Cardiac muscle cell (in vitro differentiated cells and primary cell): Measurements from ENCODE around the gene PDSS2. TPM values are rescaled to one million over a fixed set of nuclear protein-coding genes. Genes with fewer than 3 reads are reported as not detected.
"Not testable (repeated sequence)": the region's sequence is repeated elsewhere in the genome, so short reads cannot be mapped to it uniquely, and the experiment has no call there.

Source experiments
- DNase-seq, 2 donors: peaks; one replicate each; pipeline versions ENCODE4 v3.0.0 to v3.0.0-alpha.2; 2010 to 2017; ENCODE audit warnings: low read depth in 1 of 2, low spot score in 1 of 2
- H3K27ac ChIP-seq: fragments of 200-600 bp; sonication (generic); 2 replicates; pipeline ENCODE4 v1.5.1; 2016
- H3K27me3 ChIP-seq: fragments of 200-600 bp; sonication (generic); 2 replicates; pipeline ENCODE4 v1.6.0; 2016; ENCODE audit warnings: control low read depth
- H3K36me3 ChIP-seq: fragments of 200-600 bp; sonication (generic); 2 replicates; pipeline ENCODE4 v1.5.1; 2016; ENCODE audit warnings: control low read depth
- H3K4me1 ChIP-seq: fragments of 200-600 bp; sonication (generic); 2 replicates; pipeline ENCODE4 v1.8.1; 2017; ENCODE audit warnings: low read depth, mild to moderate bottlenecking, mixed run types
- H3K4me3 ChIP-seq: fragments of 200-600 bp; sonication (generic); 2 replicates; pipeline ENCODE4 v1.5.1; 2016; ENCODE audit warnings: mild to moderate bottlenecking
- H3K9me3 ChIP-seq: fragments of 200-600 bp; sonication (generic); 2 replicates; pipeline ENCODE4 v1.5.1; 2017; ENCODE audit warnings: low read depth, mild to moderate bottlenecking, control low read depth
- CTCF ChIP-seq: IDR thresholded peaks from 2 replicates; pipeline ENCODE4 v1.5.1; 2012; ENCODE audit warnings: low read depth, mild to moderate bottlenecking, low read length
- polyA plus RNA-seq: library from polyadenylated mRNA; unstranded; fragments of >200 nt; fragmentation: Nextera tagmentation; extraction: Ambion mirVana; gene quantifications from 2 replicates; pipeline ENCODE4 v1.2.1, GENCODE V29; 2016
- total RNA-seq: library from RNA; depleted of rRNA; stranded (reverse); fragments of >200 nt; gene quantifications from 2 replicates; pipeline ENCODE4 v1.2.3, GENCODE V29; 2016

PDSS2 gene
- total and polyA plus RNA-seq, 2 experiments from 2014 or later: 12.3 to 19.4 TPM

- no peak overlapping the region for H3K4me3 ChIP-seq
- no peak for DNase-seq
- no peaks in the 10 kb centered on the region for H3K27me3 ChIP-seq
- no peak overlapping the region for H3K27ac ChIP-seq
- no peaks in the 10 kb centered on the region for H3K36me3 ChIP-seq
- TF ChIP-seq CTCF: no peak
- no peaks in the 10 kb centered on the region for H3K9me3 ChIP-seq
- H3K4me1 ChIP-seq: peaks cover 12% of the 10 kb centered on the region
These were observed 150.7 kb downstream of the PDSS2 start for GRCh38 chr6:107308677-107309076.

GRCh38 chr6:107305994-107306393 is 153.4 kb downstream of the PDSS2 start:
- H3K4me1 ChIP-seq: peaks cover 12% of the 10 kb centered on the region
- H3K27me3 ChIP-seq, DNase-seq, H3K4me3 ChIP-seq, H3K27ac ChIP-seq, H3K36me3 ChIP-seq, H3K9me3 ChIP-seq: not testable (repeated sequence)

- Histone ChIP-seq H3K4me1 (peaks cover 12% of the 10 kb centered on the region), H3K36me3 (no peaks in the 10 kb centered on the region), H3K27me3 (no peaks in the 10 kb centered on the region), H3K4me3 (no peak overlapping the region), H3K9me3 (no peaks in the 10 kb centered on the region), H3K27ac (no peak overlapping the region)
- peak in 1 of 2 donors; percentile 20 for DNase-seq
- no peak for TF ChIP-seq CTCF
These were observed 154.0 kb downstream of the PDSS2 start for GRCh38 chr6:107305391-107305790.

DNA sequence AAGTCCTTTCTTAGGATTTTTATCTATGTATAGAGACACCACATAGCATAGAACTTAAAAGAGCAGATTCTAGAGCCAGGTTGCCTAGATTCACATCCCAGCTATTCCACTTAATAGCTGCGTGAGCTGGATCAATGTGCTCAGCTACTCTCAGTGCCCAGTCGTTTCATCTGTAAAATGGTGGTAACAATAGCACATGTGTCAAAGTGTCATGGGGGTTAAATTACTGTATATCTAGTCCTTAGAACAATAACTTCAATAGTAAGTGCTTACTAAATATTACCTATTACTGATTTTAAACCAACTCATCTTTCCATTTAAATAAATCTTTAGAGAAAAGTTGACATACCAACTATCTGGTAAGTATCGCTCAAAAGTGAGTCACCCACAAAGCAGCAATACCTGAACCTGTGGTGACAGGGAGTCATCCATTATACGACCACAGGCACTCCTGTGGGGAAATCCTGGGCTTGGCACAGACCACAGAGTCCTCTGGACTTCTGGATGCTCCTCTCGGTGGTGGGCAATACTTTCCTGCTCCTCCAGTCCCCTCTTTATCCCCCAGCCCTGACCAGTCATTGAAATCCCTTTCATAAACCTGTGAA is 154.8 kb downstream of the PDSS2 start:
- Histone ChIP-seq H3K9me3 (no peaks in the 10 kb centered on the region), H3K27ac (no peak overlapping the region), H3K27me3 (no peaks in the 10 kb centered on the region), H3K36me3 (no peaks in the 10 kb centered on the region), H3K4me1 (peaks cover 12% of the 10 kb centered on the region), H3K4me3 (no peak overlapping the region)
- TF ChIP-seq CTCF: no peak
- DNase-seq: no peak

DNA sequence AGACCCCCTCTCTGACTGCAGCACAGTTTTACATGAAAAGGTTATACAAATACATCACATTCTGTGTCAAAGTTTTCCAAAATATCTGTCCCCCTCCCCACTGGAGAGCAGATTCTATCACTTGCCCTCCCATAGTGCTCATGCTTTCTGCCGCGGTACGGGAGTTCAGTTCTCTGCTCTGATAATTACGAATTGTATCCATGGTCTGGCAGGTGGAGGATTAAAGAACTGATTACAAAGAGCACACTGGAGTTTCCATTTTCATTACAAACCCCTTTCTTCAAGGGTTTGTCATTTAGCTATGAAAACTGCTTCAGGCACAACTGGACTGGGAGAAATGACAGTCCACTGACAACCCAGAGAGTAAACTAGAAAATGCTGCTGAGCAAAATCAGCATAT is 166.0 kb downstream of the PDSS2 start:
- H3K4me3 ChIP-seq: no peak overlapping the region
- peak overlapping the region; percentile 88 for H3K27ac ChIP-seq
- H3K27me3 ChIP-seq: no peaks in the 10 kb centered on the region
- no peak for TF ChIP-seq CTCF
- no peak for DNase-seq
- H3K4me1 ChIP-seq: peaks cover 45% of the 10 kb centered on the region
- no peaks in the 10 kb centered on the region for H3K9me3 ChIP-seq
- H3K36me3 ChIP-seq: no peaks in the 10 kb centered on the region

- no peaks in the 10 kb centered on the region for H3K9me3 ChIP-seq
- no peak overlapping the region for H3K4me3 ChIP-seq
- peak overlapping the region; percentile 88 for H3K27ac ChIP-seq
- no peaks in the 10 kb centered on the region for H3K36me3 ChIP-seq
- no peak for TF ChIP-seq CTCF
- peaks cover 45% of the 10 kb centered on the region for H3K4me1 ChIP-seq
- H3K27me3 ChIP-seq: no peaks in the 10 kb centered on the region
- DNase-seq: peak in 1 of 2 donors; percentile 62
These were observed 166.6 kb downstream of the PDSS2 start for GRCh38 chr6:107292715-107293271.
